PFSK-1 (cell line): ENCODE measurements around the gene RNF103.

Experiments used
- FOXP2 ChIP-seq: optimal IDR thresholded peaks from 2 replicates; pipeline ENCODE3; 2011; ENCODE audit warnings: borderline replicate concordance, control low read depth, inconsistent platforms; ENCODE audit not compliant: insufficient read depth; ENCODE audit errors: extremely low read length, extremely low read depth
- POLR2AphosphoS5 ChIP-seq: IDR thresholded peaks from 2 replicates; pipeline ENCODE4 v1.6.1; 2012; ENCODE audit warnings: low read depth, mild to moderate bottlenecking, control low read depth, low read length, moderate library complexity
- REST ChIP-seq, 2 experiments: IDR thresholded peaks; 2 replicates each; pipeline versions ENCODE4 v1.6.1 to v1.8.0; 2011 to 2012; ENCODE audit warnings: low read depth in 2 of 2, low read length in 2 of 2, control low read depth in 1 of 2, inconsistent platforms in 1 of 2, mild to moderate bottlenecking in 1 of 2, moderate library complexity in 1 of 2; ENCODE audit not compliant: insufficient read depth in 1 of 2
- SIN3A ChIP-seq: IDR thresholded peaks from 2 replicates; pipeline ENCODE4 v1.6.1; 2012; ENCODE audit warnings: mild to moderate bottlenecking, low read length, moderate library complexity, borderline replicate concordance; ENCODE audit not compliant: insufficient read depth
- TAF1 ChIP-seq: IDR thresholded peaks from 2 replicates; pipeline ENCODE4 v1.6.1; 2012; ENCODE audit warnings: low read length, control low read depth, borderline replicate concordance; ENCODE audit not compliant: insufficient read depth

RNF103 gene

DNA sequence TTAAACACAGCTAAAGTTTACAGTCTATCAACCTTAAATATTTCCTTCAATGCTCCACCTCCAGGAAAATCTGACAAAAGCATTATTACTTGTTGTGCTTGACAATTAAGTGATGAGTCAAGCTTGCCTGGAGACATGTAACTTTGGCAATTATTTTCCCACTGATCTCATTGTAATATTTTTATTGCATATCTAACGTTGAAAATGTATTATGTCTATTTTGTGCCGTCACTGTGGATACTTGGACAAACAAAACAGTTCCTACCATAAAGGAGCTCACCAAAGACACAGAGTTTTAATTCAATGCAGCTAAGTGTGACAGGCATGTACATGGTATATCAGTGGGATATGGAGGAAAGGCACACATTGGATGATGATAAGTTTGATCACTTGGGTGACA is 24.7 kb downstream of the RNF103 start:
- TF ChIP-seq REST (IDR thresholded peaks at IDR 0.05; ENCODE audit: insufficient read depth in 1 of 2, low read depth in 2 of 2, low read length in 2 of 2) (no peak), FOXP2 (no peak), POLR2AphosphoS5 (no peak), TAF1 (no peak), SIN3A (no peak)

GRCh38 chr2:86596118-86596517 is 27.5 kb downstream of the RNF103 start:
- no peak for TF ChIP-seq REST (IDR thresholded peaks at IDR 0.05; ENCODE audit: insufficient read depth in 1 of 2, low read depth in 2 of 2, low read length in 2 of 2)
- no peak for TF ChIP-seq SIN3A
- no peak for TF ChIP-seq FOXP2
- TF ChIP-seq TAF1, result no peak
- no peak for TF ChIP-seq POLR2AphosphoS5

DNA sequence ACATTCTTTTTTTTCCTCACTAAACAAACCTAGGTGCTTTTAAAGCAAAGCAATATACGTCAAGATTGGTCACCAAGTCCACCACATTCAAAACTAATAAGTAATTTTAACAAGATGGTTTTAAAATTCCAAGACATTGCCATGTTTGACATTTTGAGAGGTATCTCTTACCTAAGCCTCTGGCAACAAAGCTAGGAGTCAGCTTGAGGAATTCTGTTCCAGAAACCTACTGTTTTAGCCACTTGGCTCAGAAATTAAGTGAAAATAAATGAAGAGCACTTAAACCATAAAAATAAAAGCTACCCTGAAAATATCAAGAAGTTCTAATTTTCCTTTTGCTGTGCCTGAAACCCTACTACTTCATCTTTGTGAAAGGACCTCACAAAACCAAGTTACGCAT is 30.4 kb downstream of the RNF103 start:
- no peak for TF ChIP-seq REST (IDR thresholded peaks at IDR 0.05; ENCODE audit: insufficient read depth in 1 of 2, low read depth in 2 of 2, low read length in 2 of 2)
- TF ChIP-seq TAF1, result no peak
- TF ChIP-seq POLR2AphosphoS5, result no peak
- no peak for TF ChIP-seq FOXP2
- TF ChIP-seq SIN3A, result no peak

GRCh38 chr2:86592547-86593230 is 31.0 kb downstream of the RNF103 start:
- TF ChIP-seq POLR2AphosphoS5, result no peak
- no peak for TF ChIP-seq FOXP2
- TF ChIP-seq REST (IDR thresholded peaks at IDR 0.05; ENCODE audit: insufficient read depth in 1 of 2, low read depth in 2 of 2, low read length in 2 of 2), result no peak
- TF ChIP-seq TAF1, result no peak
- no peak for TF ChIP-seq SIN3A
